DMS 273 (cell line): ENCODE data around the gene CDCA7.

Experiments
- DNase-seq: peaks from one replicate; lab custom pipeline; 2025; ENCODE audit not compliant: unreplicated experiment; lab: John Stamatoyannopoulos, UW

Gene CDCA7

GRCh38 chr2:173401716-173402326 lies 47.1 kb downstream of the CDCA7 start:
- DNase-seq, result peak; percentile 90

- DNase-seq, result peak; percentile 96
These were observed 47.8 kb downstream of the CDCA7 start for GRCh38 chr2:173402405-173402974.

- DNase-seq, result no peak
These were observed 50.4 kb downstream of the CDCA7 start for GRCh38 chr2:173404841-173405750.

DNA sequence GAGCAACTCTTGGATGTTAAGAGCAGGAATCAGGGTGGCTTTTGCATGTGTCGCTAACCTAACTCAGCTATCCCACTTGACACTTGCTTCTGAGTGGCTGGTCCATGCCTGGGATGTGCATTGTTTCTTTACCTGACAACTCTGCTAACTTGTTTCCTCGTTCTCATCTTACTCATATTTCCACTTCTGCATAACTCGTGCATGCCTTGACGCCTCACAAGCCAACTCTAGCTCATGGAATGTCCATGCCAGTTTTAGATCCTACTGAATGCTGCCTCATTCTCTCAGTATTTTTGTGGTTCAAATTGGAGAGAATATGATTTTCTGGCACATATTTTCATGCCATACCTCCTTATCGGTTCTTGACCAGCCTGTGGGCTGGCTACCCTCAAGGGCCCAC lies 52.5 kb downstream of the CDCA7 start:
- DNase-seq, result no peak

DNA sequence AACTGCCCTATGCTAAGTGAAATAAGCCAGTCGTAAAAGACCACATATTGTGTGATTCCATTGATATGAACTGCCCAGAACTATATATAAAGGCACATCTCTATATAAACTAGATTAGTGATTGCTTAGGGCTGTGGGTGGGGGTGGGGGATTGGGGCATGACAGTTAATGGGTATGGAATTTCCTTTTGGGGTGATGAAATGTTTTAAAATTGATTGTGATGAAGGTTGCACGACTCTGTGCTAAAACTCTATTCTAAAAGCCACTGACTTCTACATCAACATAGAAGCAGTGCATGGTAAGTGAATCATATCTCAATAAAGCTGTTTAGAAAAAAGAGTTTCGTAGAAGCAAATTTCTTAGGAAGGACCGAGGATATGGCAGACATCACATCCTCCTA lies 53.0 kb downstream of the CDCA7 start:
- no peak for DNase-seq

DNA sequence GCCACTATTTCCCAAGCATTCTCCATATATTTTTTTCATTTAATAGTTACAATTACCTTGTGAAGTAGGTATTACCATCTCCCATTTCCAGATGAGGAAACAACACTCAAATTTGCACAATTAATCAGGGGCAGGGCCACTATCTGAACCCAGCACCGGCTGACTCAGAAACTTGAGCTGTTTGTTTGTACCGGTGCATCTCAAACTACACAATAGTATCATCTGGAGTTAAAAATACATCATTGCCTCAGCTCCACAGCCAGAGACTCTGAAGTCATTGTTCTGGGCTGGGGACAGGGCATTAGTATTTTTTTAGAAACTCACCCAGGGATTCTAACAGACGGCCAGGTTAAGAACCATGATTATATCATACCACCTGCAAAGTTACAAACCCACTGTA lies 55.9 kb downstream of the CDCA7 start:
- peak; percentile 47 for DNase-seq

DNA sequence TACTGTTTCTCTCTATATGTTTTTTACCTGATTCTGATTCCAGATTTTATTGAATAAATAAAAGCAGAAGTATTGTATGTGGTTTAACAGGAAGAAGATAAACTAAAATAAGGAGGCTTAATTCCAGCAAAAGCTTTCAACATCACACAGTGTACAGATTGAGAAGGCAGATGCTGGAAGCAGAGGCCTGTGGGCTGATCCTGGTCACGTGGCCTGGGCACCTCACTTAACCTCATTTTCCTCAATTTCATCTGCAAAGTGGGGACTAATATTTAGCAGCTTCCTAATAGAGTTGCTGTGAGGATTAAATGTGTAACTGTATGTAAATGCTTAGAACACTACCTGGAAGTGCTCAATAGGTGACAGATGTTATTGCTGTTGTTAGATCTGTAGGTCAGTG lies 58.0 kb downstream of the CDCA7 start:
- DNase-seq, result peak; percentile 92

DNA sequence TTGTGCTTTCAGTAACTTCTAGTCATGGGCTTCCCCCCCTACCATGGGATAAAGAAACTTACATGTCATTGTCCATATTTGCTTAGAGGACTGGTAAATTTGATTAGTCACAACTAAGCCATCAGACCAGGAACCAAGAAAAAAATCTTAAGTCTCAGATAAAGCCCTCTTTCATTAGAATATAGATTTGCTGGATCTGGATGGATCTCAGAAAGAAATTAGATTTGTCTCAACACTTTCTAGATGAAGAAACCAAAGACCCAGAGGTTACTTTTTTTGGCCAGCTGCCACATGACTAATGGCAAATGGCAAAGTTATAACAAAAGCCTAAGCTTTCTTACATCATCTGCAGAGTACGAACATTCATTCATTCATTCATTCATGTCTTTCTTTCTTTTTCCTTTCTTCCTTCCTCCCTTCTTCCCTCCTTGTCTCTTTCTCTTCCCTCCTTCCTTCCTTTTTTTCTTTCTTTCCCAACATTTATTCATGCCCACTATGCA lies 60.2 kb downstream of the CDCA7 start:
- peak; percentile 87 for DNase-seq

- peak; percentile 93 for DNase-seq
These were observed 61.0 kb downstream of the CDCA7 start for GRCh38 chr2:173415431-173416381.

GRCh38 chr2:173416415-173417152 lies 61.9 kb downstream of the CDCA7 start:
- DNase-seq, result peak; percentile 47

GRCh38 chr2:173417341-173417740 lies 62.7 kb downstream of the CDCA7 start:
- DNase-seq, result no peak

DNA sequence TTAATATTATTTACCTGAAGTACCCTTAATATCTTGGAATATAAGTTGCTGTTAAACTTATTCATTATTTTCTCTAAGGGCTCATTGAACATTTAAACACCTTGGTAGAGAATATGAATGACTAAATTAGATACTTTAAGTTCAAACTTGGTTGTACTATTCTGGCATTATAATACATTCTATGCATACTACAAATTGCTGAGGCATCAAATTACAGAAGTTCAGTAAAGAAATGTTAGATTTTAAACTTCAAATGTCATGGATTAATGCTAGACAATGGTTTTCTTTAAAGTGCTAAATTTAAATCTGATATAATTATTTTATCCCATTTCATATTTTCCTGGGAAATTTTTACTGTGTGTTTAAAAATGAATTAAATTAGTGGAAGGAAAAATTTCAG lies 63.1 kb downstream of the CDCA7 start:
- DNase-seq, result no peak
